K562 (cell line): ENCODE data around the gene PRRT2. TPM values are rescaled to one million over a fixed set of nuclear protein-coding genes. Genes with fewer than 3 reads are reported as not detected.
A peak's percentile ranks its signal among the peaks of the same experiment; 100 is the strongest.

ENCODE experiments used
- BCOR ChIP-seq: fragments of 450-650 bp; IDR thresholded peaks from 2 replicates; pipeline ENCODE4 v1.6.1; 2016
- BRD9 ChIP-seq: fragments of 450-650 bp; IDR thresholded peaks from 2 replicates; pipeline ENCODE4 v1.6.1; 2018; ENCODE audit warnings: low read depth; ENCODE audit not compliant: partially characterized antibody
- ETV5 ChIP-seq: sonication (generic); formaldehyde crosslinking; IDR thresholded peaks from 2 replicates; pipeline ENCODE4 v1.4.0; 2020; ENCODE audit warnings: low read depth, mild to moderate bottlenecking, missing genetic modification reagents
- HNRNPK ChIP-seq: fragments of 200-400 bp; formaldehyde crosslinking; IDR thresholded peaks from one replicate; pipeline ENCODE4 v1.6.1; 2018; ENCODE audit warnings: mild to moderate bottlenecking, low read depth, low read length; ENCODE audit not compliant: poor library complexity, severe bottlenecking
- KAT7 ChIP-seq: sonication (generic); formaldehyde crosslinking; IDR thresholded peaks from 2 replicates; pipeline ENCODE4 v1.8.0; 2022; ENCODE audit warnings: missing genetic modification reagents, mild to moderate bottlenecking, borderline replicate concordance
- MEIS2 ChIP-seq: fragments of 450-650 bp; IDR thresholded peaks from 2 replicates; pipeline ENCODE4 v1.6.1; 2014; ENCODE audit warnings: mild to moderate bottlenecking; ENCODE audit not compliant: partially characterized antibody
- NFYB ChIP-seq: IDR thresholded peaks from 2 replicates; pipeline ENCODE4 v1.6.1; 2011; ENCODE audit warnings: mild to moderate bottlenecking, moderate library complexity; ENCODE audit not compliant: insufficient read length; ENCODE audit errors: extremely low read depth
- PHB ChIP-seq: fragments of 250-450 bp; sonication (Bioruptor Pico); IDR thresholded peaks from 2 replicates; pipeline ENCODE4 v1.5.0; 2021
- RBM22 ChIP-seq: fragments of 200-400 bp; formaldehyde crosslinking; IDR thresholded peaks from 2 replicates; pipeline ENCODE4 v1.6.1; 2018; ENCODE audit warnings: low read length, low read depth; ENCODE audit not compliant: poor library complexity, severe bottlenecking
- TCFL5 ChIP-seq: fragments of 250-450 bp; sonication (Bioruptor Pico); conservative IDR thresholded peaks from 2 replicates; pipeline ENCODE4 v1.6.1; 2021; ENCODE audit warnings: mild to moderate bottlenecking, moderate library complexity, matching md5 sums
- ZNF324 ChIP-seq: fragments of 250-450 bp; sonication (Bioruptor Pico); IDR thresholded peaks from 2 replicates; pipeline ENCODE4 v1.4.0; 2020; ENCODE audit warnings: mild to moderate bottlenecking
- polyA plus RNA-seq, 8 experiments: library from polyadenylated mRNA; depleted of rRNA in 4 of 8; stranded (reverse) in 5 of 8; unstranded in 3 of 8; fragments of >200 nt; fragmentation: Nextera tagmentation in 2 of 8; fragmentation: Illumina TruSeq in 1 of 8; extraction: Ambion mirVana in 2 of 8; extraction: Trizol in 1 of 8; gene quantifications; 2 replicates each; pipeline versions ENCODE4 v1.2.1 to v1.2.3, GENCODE V29; 2011 to 2014; ENCODE audit warnings: inconsistent platforms in 1 of 8, missing spikeins in 1 of 8
- total RNA-seq, 7 experiments: library from RNA; depleted of rRNA in 6 of 7; stranded (reverse); fragments of >200 nt in 6 of 7; fragmentation: Illumina TruSeq in 2 of 7; extraction: Trizol in 2 of 7; gene quantifications; 2 replicates each; pipeline versions ENCODE4 v1.2.1 to v1.2.3, GENCODE V29; 2011 to 2021; ENCODE audit warnings: low replicate concordance in 1 of 7
- TF ChIP-seq, protein P1 (sequence below), 2 experiments: fragments of 450-650 bp in 1 of 2; sonication (generic) in 1 of 2; formaldehyde crosslinking in 1 of 2; IDR thresholded peaks; 2 replicates each; pipeline versions ENCODE4 v1.7.1 to v1.9.0; 2016 to 2022; ENCODE audit warnings: inconsistent platforms in 1 of 2, mild to moderate bottlenecking in 1 of 2, missing genetic modification reagents in 1 of 2
- TF ChIP-seq, protein P2 (sequence below): sonication (generic); formaldehyde crosslinking; IDR thresholded peaks from 2 replicates; pipeline ENCODE4 v1.8.0; 2022; ENCODE audit warnings: mild to moderate bottlenecking, missing genetic modification reagents
- TF ChIP-seq, protein P3 (sequence below): fragments of 450-650 bp; IDR thresholded peaks from 2 replicates; pipeline ENCODE4 v1.6.1; 2016; ENCODE audit warnings: borderline replicate concordance

PRRT2 gene
- total and polyA plus RNA-seq, 9 of the 15 experiments (the other 6 are each of a cell fraction or from before 2014, with no cell fraction given) = 0.11 to 1.0 (median 0.42) TPM; not detected in 2

DNA sequence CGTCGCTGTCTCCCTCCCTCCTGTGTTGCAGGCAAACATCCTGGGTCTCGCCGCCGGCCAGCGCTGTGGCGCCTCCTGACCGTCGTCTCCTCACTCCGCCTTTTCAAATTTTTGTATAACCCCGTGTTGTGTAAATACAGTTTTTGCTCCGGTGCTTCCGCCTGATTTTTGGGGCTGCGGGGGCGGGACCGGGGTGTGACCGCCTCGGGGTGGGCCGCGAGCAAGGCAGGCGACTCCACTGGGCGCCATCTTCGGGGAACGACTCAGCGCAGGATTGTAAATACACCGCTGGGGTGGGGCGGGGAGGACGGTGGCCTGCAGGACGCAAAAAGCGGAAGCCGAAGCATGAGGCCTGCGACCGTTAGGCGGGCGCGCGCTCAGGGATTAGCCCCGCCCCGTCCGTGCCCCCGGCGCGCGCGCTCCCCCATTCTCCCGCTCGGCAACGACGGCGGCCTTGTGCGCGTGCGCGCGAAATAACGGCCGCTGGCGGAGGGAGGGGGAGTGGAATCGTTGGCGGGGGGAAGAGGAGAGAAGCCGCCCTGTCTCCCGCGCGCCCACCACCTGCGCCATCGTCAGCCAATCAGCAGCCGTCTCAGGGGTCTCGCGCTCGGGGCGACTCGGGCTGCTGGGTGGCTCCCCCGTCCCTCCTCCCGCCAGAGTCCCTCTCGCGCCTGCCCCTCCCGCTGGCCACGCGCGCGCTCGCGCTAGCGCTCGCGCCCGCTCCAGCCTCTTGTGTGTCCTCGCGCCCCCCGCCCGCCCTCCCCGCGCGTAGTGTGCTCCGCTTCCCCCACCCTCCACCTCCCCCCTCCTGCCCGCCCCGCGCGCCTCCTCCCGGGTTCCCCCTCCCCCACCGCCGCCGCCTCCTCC is 6.5 kb upstream of the PRRT2 start (continued):
- TF ChIP-seq, protein P1, sequence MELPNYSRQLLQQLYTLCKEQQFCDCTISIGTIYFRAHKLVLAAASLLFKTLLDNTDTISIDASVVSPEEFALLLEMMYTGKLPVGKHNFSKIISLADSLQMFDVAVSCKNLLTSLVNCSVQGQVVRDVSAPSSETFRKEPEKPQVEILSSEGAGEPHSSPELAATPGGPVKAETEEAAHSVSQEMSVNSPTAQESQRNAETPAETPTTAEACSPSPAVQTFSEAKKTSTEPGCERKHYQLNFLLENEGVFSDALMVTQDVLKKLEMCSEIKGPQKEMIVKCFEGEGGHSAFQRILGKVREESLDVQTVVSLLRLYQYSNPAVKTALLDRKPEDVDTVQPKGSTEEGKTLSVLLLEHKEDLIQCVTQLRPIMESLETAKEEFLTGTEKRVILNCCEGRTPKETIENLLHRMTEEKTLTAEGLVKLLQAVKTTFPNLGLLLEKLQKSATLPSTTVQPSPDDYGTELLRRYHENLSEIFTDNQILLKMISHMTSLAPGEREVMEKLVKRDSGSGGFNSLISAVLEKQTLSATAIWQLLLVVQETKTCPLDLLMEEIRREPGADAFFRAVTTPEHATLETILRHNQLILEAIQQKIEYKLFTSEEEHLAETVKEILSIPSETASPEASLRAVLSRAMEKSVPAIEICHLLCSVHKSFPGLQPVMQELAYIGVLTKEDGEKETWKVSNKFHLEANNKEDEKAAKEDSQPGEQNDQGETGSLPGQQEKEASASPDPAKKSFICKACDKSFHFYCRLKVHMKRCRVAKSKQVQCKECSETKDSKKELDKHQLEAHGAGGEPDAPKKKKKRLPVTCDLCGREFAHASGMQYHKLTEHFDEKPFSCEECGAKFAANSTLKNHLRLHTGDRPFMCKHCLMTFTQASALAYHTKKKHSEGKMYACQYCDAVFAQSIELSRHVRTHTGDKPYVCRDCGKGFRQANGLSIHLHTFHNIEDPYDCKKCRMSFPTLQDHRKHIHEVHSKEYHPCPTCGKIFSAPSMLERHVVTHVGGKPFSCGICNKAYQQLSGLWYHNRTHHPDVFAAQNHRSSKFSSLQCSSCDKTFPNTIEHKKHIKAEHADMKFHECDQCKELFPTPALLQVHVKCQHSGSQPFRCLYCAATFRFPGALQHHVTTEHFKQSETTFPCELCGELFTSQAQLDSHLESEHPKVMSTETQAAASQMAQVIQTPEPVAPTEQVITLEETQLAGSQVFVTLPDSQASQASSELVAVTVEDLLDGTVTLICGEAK (IDR thresholded peaks at IDR 0.05) = 0 out of 2 replicates have a peak, but pooled peaks have one; percentile 18
- TF ChIP-seq, protein P1 (CRISPR knock-in tag; IDR thresholded peaks at IDR 0.05) = no peak
- TF ChIP-seq RBM22 = peak; percentile 36
- no peak for TF ChIP-seq BCOR
- TF ChIP-seq, protein P2, sequence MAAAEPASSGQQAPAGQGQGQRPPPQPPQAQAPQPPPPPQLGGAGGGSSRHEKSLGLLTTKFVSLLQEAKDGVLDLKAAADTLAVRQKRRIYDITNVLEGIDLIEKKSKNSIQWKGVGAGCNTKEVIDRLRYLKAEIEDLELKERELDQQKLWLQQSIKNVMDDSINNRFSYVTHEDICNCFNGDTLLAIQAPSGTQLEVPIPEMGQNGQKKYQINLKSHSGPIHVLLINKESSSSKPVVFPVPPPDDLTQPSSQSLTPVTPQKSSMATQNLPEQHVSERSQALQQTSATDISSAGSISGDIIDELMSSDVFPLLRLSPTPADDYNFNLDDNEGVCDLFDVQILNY = 0 out of 2 replicates have a peak, but pooled peaks have one; percentile 22
- peak; percentile 17 for TF ChIP-seq NFYB
- TF ChIP-seq, protein P3, sequence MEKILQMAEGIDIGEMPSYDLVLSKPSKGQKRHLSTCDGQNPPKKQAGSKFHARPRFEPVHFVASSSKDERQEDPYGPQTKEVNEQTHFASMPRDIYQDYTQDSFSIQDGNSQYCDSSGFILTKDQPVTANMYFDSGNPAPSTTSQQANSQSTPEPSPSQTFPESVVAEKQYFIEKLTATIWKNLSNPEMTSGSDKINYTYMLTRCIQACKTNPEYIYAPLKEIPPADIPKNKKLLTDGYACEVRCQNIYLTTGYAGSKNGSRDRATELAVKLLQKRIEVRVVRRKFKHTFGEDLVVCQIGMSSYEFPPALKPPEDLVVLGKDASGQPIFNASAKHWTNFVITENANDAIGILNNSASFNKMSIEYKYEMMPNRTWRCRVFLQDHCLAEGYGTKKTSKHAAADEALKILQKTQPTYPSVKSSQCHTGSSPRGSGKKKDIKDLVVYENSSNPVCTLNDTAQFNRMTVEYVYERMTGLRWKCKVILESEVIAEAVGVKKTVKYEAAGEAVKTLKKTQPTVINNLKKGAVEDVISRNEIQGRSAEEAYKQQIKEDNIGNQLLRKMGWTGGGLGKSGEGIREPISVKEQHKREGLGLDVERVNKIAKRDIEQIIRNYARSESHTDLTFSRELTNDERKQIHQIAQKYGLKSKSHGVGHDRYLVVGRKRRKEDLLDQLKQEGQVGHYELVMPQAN = peak; percentile 45; the same call in 1 of the 2 replicates
- peak; percentile 48; the same call in 1 of the 2 replicates for TF ChIP-seq TCFL5 (CRISPR knock-in tag)
- peak; percentile 52 for TF ChIP-seq ETV5 (CRISPR knock-in tag)
- peak; percentile 61 for TF ChIP-seq MEIS2
- peak; percentile 86 for TF ChIP-seq HNRNPK
- peak; percentile 56 for TF ChIP-seq ZNF324 (CRISPR knock-in tag)
- no peak for TF ChIP-seq PHB (CRISPR knock-in tag)
- TF ChIP-seq BRD9 = no peak
- TF ChIP-seq KAT7 (CRISPR knock-in tag) = 0 out of 2 replicates have a peak, but pooled peaks have one; percentile 71
